WTC11 (cell line): Measurements from ENCODE around the gene EP300.

Experiments used
- ATF2 ChIP-seq: sonication (generic); formaldehyde crosslinking; IDR thresholded peaks from 2 replicates; pipeline ENCODE4 v1.8.1; 2022; ENCODE audit warnings: low read depth, missing genetic modification reagents, borderline replicate concordance
- ATF3 ChIP-seq: sonication (generic); formaldehyde crosslinking; conservative IDR thresholded peaks from 2 replicates; pipeline ENCODE4 v1.8.1; 2022; ENCODE audit warnings: mild to moderate bottlenecking, missing genetic modification reagents
- ATF6 ChIP-seq: sonication (generic); formaldehyde crosslinking; IDR thresholded peaks from 2 replicates; pipeline ENCODE4 v1.8.1; 2023; ENCODE audit warnings: mild to moderate bottlenecking, missing genetic modification reagents
- CTCF ChIP-seq: fragments of 200-600 bp; IDR thresholded peaks from 2 replicates; pipeline ENCODE4 v1.8.0; 2022; ENCODE audit warnings: antibody characterized with exemption
- ELF4 ChIP-seq: sonication (generic); formaldehyde crosslinking; IDR thresholded peaks from 2 replicates; pipeline ENCODE4 v1.8.1; 2022; ENCODE audit warnings: low read depth, mild to moderate bottlenecking, moderate library complexity, missing genetic modification reagents
- FOXP4 ChIP-seq: sonication (generic); formaldehyde crosslinking; IDR thresholded peaks from 2 replicates; pipeline ENCODE4 v1.8.0; 2022; ENCODE audit warnings: mild to moderate bottlenecking, missing genetic modification reagents
- IRF1 ChIP-seq: sonication (generic); formaldehyde crosslinking; IDR thresholded peaks from 2 replicates; pipeline ENCODE4 v1.8.0; 2023; ENCODE audit warnings: missing genetic modification reagents
- JUN ChIP-seq: sonication (generic); formaldehyde crosslinking; IDR thresholded peaks from 2 replicates; pipeline ENCODE4 v1.8.0; 2023; ENCODE audit warnings: mild to moderate bottlenecking, missing genetic modification reagents
- SP1 ChIP-seq: sonication (generic); formaldehyde crosslinking; conservative IDR thresholded peaks from 2 replicates; pipeline ENCODE4 v1.8.1; 2022; ENCODE audit warnings: missing genetic modification reagents
- TEAD1 ChIP-seq: sonication (generic); formaldehyde crosslinking; IDR thresholded peaks from 2 replicates; pipeline ENCODE4 v1.8.0; 2022; ENCODE audit warnings: mild to moderate bottlenecking, missing genetic modification reagents
- USF1 ChIP-seq: sonication (generic); formaldehyde crosslinking; IDR thresholded peaks from 2 replicates; pipeline ENCODE4 v1.8.0; 2022; ENCODE audit warnings: mild to moderate bottlenecking, missing genetic modification reagents

GRCh38 chr22:41223535-41223934 lies 131.1 kb downstream of the EP300 start:
- TF ChIP-seq ATF6 (no peak), ATF3 (no peak), IRF1 (no peak), CTCF (no peak), TEAD1 (no peak), SP1 (no peak), USF1 (CRISPR knock-in tag) (no peak), ATF2 (CRISPR knock-in tag) (no peak), FOXP4 (no peak), JUN (CRISPR knock-in tag) (no peak), ELF4 (no peak)
